ENCODE data around the gene ALOX5. TPM values are rescaled to one million over a fixed set of nuclear protein-coding genes. Genes with fewer than 3 reads are reported as not detected.

Gene ALOX5
- total and polyA plus RNA-seq, 2 experiments from 2014 or later = 3.7 to 5.4 TPM

GRCh38 chr10:45468079-45468478 is 94.1 kb downstream of the ALOX5 start:
- ATAC-seq = no peak
- no peak overlapping the region for H3K27ac ChIP-seq (ENCODE audit: low read depth)
- H3K36me3 Mint-ChIP-seq (ENCODE audit: low read depth) = no peaks in the 10 kb centered on the region; the same call in 2 of the 3 replicates
- peaks cover 21% of the 10 kb centered on the region for H3K4me1 ChIP-seq (ENCODE audit: insufficient read depth)
- H2AFZ ChIP-seq = no peak overlapping the region
- no peaks in the 10 kb centered on the region for H3F3A ChIP-seq (replicated peaks; ENCODE audit: low read depth)
- peaks cover 16% of the 10 kb centered on the region for H3K79me2 ChIP-seq (replicated peaks; ENCODE audit: insufficient read depth)
- peaks cover 32% of the 10 kb centered on the region for H3K4me1 Mint-ChIP-seq
- no peak overlapping the region for H3K4me2 ChIP-seq
- no peak overlapping the region for H3K27ac Mint-ChIP-seq
- 0 out of 2 replicates have a peak, but pooled peaks cover 6% of the 10 kb centered on the region for H3K9me2 ChIP-seq (ENCODE audit: insufficient read depth)
- H3K4me3 Mint-ChIP-seq = no peak overlapping the region
- no peaks in the 10 kb centered on the region for H4K20me1 ChIP-seq (replicated peaks; ENCODE audit: insufficient read depth)
- H3K9me3 Mint-ChIP-seq = no peaks in the 10 kb centered on the region; the same call in 2 of the 3 replicates
- H3K36me3 ChIP-seq (ENCODE audit: insufficient read depth) = no peaks in the 10 kb centered on the region
- no peak for DNase-seq (ENCODE audit: low spot score)
- no peak overlapping the region for H3K4me3 ChIP-seq
- peaks cover 4% of the 10 kb centered on the region for H3K27me3 Mint-ChIP-seq (ENCODE audit: insufficient read depth, low read depth, poor library complexity)
- TF ChIP-seq CTCF (conservative IDR thresholded peaks at IDR 0.05; ENCODE audit: low read depth in 2 of 2) = no peak
- no peaks in the 10 kb centered on the region for H3K27me3 ChIP-seq (ENCODE audit: insufficient read depth)

DNA sequence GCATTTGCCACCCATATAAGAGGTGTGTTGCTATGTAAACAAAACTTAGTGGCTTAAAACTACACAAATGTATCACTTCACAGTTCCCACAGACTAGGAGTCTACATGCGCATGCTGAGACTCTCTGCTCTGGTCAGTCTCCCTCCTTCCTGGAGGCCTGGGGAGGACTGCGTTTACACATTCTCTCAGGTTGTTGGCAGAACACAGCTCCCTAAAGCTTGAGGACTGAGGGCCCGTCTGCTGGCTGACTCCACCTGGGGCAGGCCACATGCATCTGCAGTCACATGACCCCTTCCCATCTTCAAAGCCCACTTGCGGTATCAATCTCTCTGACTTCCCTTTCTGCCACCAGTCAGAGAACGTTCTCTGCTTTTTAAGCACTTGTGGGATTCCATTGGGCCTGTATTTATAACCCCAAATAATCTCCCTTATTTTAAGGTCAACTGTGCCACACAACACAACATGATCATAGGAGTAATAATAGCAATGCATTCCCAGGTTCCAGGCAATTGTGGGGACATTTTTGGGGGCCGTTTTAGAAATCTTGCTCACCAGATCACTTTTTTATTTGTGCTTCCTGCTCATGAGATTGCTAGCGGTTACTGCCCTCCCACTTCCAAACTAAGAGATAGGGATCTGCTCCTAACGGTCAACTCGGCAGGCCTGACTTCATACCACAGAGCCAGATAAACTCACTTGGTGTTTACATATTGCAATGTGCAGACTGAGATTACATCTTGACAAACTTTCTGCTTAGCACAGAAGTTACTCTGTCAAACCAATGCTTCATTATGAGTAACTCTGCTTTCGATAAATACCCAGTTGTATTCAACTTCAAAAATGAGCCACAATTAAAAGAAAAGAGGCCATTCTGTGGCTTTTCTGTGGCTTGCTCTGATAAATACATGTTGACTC is 96.3 kb downstream of the ALOX5 start:
- no peak overlapping the region; the same call in 1 of the 2 replicates for H3K27ac ChIP-seq (ENCODE audit: low read depth)
- H3K4me2 ChIP-seq = no peak overlapping the region
- peaks cover 21% of the 10 kb centered on the region for H3K4me1 ChIP-seq (ENCODE audit: insufficient read depth)
- DNase-seq (ENCODE audit: low spot score) (peak; percentile 54), ATAC-seq (peak; percentile 55)
- H3K4me3 Mint-ChIP-seq = no peak overlapping the region
- H3K9me2 ChIP-seq (ENCODE audit: insufficient read depth) = 0 out of 2 replicates have a peak, but pooled peaks cover 6% of the 10 kb centered on the region
- peaks cover 29% of the 10 kb centered on the region for H3K4me1 Mint-ChIP-seq
- H3K36me3 ChIP-seq (ENCODE audit: insufficient read depth) = no peaks in the 10 kb centered on the region
- H3K36me3 Mint-ChIP-seq (ENCODE audit: low read depth) = no peaks in the 10 kb centered on the region; the same call in 2 of the 3 replicates
- H3K9me3 Mint-ChIP-seq = no peaks in the 10 kb centered on the region; the same call in 2 of the 3 replicates
- peaks cover 6% of the 10 kb centered on the region for H3K27me3 Mint-ChIP-seq (ENCODE audit: insufficient read depth, low read depth, poor library complexity)
- no peaks in the 10 kb centered on the region for H3K27me3 ChIP-seq (ENCODE audit: insufficient read depth)
- TF ChIP-seq CTCF (conservative IDR thresholded peaks at IDR 0.05; ENCODE audit: low read depth in 2 of 2) (no peak), NANOG (IDR thresholded peaks at IDR 0.05; ENCODE audit: borderline replicate concordance) (no peak), JUNB (IDR thresholded peaks at IDR 0.05; ENCODE audit: unreplicated experiment) (no peak), EZH2phosphoT487 (IDR thresholded peaks at IDR 0.05; ENCODE audit: unreplicated experiment) (no peak), POLR2AphosphoS5 (IDR thresholded peaks at IDR 0.05; ENCODE audit: low read depth) (no peak), ZNF114 (CRISPR knock-in tag; IDR thresholded peaks at IDR 0.05) (no peak)
- TF ChIP-seq, protein P1, sequence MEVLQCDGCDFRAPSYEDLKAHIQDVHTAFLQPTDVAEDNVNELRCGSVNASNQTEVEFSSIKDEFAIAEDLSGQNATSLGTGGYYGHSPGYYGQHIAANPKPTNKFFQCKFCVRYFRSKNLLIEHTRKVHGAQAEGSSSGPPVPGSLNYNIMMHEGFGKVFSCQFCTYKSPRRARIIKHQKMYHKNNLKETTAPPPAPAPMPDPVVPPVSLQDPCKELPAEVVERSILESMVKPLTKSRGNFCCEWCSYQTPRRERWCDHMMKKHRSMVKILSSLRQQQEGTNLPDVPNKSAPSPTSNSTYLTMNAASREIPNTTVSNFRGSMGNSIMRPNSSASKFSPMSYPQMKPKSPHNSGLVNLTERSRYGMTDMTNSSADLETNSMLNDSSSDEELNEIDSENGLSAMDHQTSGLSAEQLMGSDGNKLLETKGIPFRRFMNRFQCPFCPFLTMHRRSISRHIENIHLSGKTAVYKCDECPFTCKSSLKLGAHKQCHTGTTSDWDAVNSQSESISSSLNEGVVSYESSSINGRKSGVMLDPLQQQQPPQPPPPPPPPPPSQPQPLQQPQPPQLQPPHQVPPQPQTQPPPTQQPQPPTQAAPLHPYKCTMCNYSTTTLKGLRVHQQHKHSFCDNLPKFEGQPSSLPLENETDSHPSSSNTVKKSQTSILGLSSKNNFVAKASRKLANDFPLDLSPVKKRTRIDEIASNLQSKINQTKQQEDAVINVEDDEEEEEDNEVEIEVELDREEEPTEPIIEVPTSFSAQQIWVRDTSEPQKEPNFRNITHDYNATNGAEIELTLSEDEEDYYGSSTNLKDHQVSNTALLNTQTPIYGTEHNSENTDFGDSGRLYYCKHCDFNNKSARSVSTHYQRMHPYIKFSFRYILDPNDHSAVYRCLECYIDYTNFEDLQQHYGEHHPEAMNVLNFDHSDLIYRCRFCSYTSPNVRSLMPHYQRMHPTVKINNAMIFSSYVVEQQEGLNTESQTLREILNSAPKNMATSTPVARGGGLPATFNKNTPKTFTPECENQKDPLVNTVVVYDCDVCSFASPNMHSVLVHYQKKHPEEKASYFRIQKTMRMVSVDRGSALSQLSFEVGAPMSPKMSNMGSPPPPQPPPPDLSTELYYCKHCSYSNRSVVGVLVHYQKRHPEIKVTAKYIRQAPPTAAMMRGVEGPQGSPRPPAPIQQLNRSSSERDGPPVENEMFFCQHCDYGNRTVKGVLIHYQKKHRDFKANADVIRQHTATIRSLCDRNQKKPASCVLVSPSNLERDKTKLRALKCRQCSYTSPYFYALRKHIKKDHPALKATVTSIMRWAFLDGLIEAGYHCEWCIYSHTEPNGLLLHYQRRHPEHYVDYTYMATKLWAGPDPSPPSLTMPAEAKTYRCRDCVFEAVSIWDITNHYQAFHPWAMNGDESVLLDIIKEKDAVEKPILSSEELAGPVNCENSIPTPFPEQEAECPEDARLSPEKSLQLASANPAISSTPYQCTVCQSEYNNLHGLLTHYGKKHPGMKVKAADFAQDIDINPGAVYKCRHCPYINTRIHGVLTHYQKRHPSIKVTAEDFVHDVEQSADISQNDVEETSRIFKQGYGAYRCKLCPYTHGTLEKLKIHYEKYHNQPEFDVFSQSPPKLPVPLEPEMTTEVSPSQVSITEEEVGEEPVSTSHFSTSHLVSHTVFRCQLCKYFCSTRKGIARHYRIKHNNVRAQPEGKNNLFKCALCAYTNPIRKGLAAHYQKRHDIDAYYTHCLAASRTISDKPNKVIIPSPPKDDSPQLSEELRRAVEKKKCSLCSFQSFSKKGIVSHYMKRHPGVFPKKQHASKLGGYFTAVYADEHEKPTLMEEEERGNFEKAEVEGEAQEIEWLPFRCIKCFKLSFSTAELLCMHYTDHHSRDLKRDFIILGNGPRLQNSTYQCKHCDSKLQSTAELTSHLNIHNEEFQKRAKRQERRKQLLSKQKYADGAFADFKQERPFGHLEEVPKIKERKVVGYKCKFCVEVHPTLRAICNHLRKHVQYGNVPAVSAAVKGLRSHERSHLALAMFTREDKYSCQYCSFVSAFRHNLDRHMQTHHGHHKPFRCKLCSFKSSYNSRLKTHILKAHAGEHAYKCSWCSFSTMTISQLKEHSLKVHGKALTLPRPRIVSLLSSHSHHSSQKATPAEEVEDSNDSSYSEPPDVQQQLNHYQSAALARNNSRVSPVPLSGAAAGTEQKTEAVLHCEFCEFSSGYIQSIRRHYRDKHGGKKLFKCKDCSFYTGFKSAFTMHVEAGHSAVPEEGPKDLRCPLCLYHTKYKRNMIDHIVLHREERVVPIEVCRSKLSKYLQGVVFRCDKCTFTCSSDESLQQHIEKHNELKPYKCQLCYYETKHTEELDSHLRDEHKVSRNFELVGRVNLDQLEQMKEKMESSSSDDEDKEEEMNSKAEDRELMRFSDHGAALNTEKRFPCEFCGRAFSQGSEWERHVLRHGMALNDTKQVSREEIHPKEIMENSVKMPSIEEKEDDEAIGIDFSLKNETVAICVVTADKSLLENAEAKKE (CRISPR knock-in tag; IDR thresholded peaks at IDR 0.05) = no peak
- H4K20me1 ChIP-seq (replicated peaks; ENCODE audit: insufficient read depth) = no peaks in the 10 kb centered on the region
- H3K4me3 ChIP-seq = no peak overlapping the region
- no peaks in the 10 kb centered on the region for H3F3A ChIP-seq (replicated peaks; ENCODE audit: low read depth)
- H2AFZ ChIP-seq = no peak overlapping the region
- peaks cover 16% of the 10 kb centered on the region for H3K79me2 ChIP-seq (replicated peaks; ENCODE audit: insufficient read depth)
- peak overlapping the region; percentile 76 for H3K27ac Mint-ChIP-seq

All from GM23338 (cell line).